Mammary epithelial cell (primary cell): Measurements from ENCODE around the gene KRTAP24-1.

Experiments
- EZH2 ChIP-seq: IDR thresholded peaks from 2 replicates; pipeline ENCODE4 v1.6.1; 2012; ENCODE audit warnings: low read length, inconsistent platforms, borderline replicate concordance
- TF ChIP-seq, protein P1 (sequence below), 2 donors: IDR thresholded peaks in 1 of 2; conservative IDR thresholded peaks in 1 of 2; 2 replicates each; pipeline ENCODE4 v1.5.1; 2011 to 2012; ENCODE audit warnings: inconsistent platforms in 2 of 2, low read length in 2 of 2, mild to moderate bottlenecking in 2 of 2, control low read depth in 1 of 2, low read depth in 1 of 2; ENCODE audit not compliant: insufficient read depth in 1 of 2; ENCODE audit errors: extremely low read depth in 1 of 2

DNA sequence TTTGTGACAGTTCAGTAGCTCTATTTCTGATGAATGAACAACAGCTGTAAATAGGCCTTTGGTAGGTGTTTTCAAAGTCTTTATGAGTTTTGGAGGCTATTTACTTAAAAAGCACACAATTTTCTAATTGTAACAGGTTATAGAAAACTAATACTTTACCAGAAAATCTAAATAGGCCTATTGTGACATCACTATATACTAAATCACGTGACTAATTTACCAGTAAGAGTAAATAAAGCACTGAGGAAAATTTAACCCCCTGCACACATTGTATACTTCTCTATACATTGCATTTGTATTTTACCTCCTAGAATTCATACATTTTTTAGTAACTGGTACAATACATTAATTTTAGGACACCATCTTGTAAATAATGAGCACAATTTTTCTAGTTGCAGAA is 22.4 kb upstream of the KRTAP24-1 start:
- TF ChIP-seq, protein P1, sequence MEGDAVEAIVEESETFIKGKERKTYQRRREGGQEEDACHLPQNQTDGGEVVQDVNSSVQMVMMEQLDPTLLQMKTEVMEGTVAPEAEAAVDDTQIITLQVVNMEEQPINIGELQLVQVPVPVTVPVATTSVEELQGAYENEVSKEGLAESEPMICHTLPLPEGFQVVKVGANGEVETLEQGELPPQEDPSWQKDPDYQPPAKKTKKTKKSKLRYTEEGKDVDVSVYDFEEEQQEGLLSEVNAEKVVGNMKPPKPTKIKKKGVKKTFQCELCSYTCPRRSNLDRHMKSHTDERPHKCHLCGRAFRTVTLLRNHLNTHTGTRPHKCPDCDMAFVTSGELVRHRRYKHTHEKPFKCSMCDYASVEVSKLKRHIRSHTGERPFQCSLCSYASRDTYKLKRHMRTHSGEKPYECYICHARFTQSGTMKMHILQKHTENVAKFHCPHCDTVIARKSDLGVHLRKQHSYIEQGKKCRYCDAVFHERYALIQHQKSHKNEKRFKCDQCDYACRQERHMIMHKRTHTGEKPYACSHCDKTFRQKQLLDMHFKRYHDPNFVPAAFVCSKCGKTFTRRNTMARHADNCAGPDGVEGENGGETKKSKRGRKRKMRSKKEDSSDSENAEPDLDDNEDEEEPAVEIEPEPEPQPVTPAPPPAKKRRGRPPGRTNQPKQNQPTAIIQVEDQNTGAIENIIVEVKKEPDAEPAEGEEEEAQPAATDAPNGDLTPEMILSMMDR (conservative IDR thresholded peaks at IDR 0.05 in 1 of 2, IDR thresholded peaks at IDR 0.05 in 1 of 2; ENCODE audit: extremely low read depth in 1 of 2, insufficient read depth in 1 of 2, low read depth in 1 of 2, low read length in 2 of 2), result no peak
- no peak for TF ChIP-seq EZH2
